NB4 (cell line): ENCODE results near the gene HOXC6.
A peak's percentile ranks its signal among the peaks of the same experiment; 100 is the strongest.

Source experiments
- DNase-seq: peaks from one replicate; pipeline ENCODE4 v3.0.0; 2010; ENCODE audit warnings: low read depth
- H3K4me3 ChIP-seq: one replicate; pipeline ENCODE4 v1.5.1; 2011; ENCODE audit warnings: mild to moderate bottlenecking, low read depth, low read length, moderate library complexity
- MYC ChIP-seq: IDR thresholded peaks from 2 replicates; pipeline ENCODE4 v1.6.1; 2011; ENCODE audit warnings: low read depth, low read length
- POLR2A ChIP-seq: IDR thresholded peaks from 2 replicates; pipeline ENCODE4 v1.6.1; 2011; ENCODE audit warnings: mild to moderate bottlenecking; ENCODE audit not compliant: insufficient read length; ENCODE audit errors: extremely low read depth
- TF ChIP-seq, protein P1 (sequence below): IDR thresholded peaks from 2 replicates; pipeline ENCODE4 v1.6.1; 2011; ENCODE audit warnings: low read depth, low read length
- TF ChIP-seq, protein P2 (sequence below): IDR thresholded peaks from one replicate; pipeline ENCODE4 v1.5.1; 2012; ENCODE audit warnings: low read depth, low read length

HOXC6 gene

DNA sequence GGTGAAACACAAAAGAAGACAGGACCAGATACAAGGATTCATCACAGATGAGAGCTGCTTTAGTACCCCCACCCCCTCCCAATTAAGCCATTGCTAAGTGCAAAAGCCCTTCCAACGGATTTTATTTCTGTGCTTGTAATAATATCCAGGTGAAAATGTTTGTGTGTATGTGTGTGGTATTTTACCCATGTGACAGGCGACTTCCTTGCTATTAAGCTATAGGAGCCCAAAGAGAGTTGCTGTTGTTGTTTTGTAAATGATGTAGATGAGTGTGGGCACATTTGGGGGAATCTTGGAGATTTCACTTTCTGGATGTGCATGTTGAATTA lies 22.2 kb downstream of the HOXC6 start:
- H3K4me3 ChIP-seq, result no peak overlapping the region
- DNase-seq, result no peak
- TF ChIP-seq, protein P1, sequence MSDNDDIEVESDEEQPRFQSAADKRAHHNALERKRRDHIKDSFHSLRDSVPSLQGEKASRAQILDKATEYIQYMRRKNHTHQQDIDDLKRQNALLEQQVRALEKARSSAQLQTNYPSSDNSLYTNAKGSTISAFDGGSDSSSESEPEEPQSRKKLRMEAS, result no peak
- no peak for TF ChIP-seq POLR2A
- TF ChIP-seq, protein P2, sequence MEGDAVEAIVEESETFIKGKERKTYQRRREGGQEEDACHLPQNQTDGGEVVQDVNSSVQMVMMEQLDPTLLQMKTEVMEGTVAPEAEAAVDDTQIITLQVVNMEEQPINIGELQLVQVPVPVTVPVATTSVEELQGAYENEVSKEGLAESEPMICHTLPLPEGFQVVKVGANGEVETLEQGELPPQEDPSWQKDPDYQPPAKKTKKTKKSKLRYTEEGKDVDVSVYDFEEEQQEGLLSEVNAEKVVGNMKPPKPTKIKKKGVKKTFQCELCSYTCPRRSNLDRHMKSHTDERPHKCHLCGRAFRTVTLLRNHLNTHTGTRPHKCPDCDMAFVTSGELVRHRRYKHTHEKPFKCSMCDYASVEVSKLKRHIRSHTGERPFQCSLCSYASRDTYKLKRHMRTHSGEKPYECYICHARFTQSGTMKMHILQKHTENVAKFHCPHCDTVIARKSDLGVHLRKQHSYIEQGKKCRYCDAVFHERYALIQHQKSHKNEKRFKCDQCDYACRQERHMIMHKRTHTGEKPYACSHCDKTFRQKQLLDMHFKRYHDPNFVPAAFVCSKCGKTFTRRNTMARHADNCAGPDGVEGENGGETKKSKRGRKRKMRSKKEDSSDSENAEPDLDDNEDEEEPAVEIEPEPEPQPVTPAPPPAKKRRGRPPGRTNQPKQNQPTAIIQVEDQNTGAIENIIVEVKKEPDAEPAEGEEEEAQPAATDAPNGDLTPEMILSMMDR, result no peak
- TF ChIP-seq MYC, result no peak

DNA sequence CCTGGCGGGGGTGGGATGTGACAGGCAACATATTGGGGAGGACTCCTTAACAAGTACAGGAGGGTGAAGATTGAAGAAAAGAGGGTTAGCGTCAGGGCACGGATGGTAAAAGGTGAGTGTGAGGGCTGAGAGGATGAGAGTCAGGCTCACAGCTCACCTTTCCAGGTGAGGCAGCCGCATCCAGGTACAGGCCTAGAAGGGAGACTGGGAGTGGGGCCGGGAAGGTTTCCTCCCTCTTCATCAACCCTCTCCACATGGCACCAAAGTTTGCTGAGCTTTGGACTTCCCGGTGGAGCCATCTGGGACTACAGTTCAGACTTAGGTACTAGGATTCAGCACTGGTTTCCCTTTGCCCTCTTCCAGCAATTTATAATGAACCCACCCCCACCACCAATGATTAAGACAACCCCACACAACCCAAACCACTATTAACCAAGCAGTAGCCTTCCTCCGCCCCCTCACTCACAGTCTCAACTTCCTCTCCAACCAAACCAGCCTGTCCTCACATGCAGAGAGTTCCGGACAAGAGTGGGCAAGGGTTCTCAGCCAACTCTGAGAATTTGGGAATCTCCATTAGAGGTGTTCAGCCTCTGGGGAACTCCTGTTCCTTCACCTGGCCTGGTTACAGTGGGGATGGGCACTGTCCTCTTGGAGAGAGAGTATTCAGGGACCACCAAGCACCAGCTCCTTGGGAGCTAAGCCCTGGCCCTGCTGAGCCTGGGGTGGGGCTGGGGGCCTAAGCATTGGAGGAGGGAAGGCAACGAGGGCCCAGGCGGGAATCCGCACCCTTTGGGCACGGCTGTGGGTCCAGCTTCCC lies 23.0 kb downstream of the HOXC6 start:
- peak; percentile 44 for DNase-seq
- no peak overlapping the region for H3K4me3 ChIP-seq
- TF ChIP-seq MYC, result no peak

DNA sequence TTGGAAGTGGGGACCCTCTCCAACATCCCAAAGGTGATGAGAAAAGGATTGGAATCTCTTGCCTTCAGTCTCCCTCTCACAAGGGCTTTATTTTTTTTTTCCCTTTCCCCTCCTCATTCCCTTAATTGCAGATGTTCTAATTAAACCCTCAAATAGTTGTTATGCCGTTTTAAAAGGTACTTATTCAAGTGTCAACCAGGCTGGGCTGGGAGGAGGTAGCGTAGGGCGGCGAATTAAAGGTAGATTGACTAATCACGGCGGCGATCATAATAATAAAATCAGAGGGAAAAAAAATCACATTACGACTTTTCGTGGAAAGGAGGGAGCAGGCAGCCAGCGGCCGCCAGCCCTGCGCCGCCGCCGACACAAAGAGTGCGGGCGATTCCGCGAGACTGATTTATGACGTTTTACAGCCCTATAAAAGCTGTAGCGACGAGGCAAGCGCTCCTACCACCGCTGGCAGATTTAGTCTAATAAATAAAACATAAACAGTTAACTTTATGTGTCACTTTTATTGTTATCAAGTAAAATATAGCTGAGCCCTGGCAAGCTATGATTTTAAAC lies 23.7 kb downstream of the HOXC6 start:
- no peak overlapping the region for H3K4me3 ChIP-seq
- TF ChIP-seq MYC (no peak), POLR2A (no peak)
- TF ChIP-seq, protein P2, result no peak
- TF ChIP-seq, protein P1, result no peak
- no peak for DNase-seq

DNA sequence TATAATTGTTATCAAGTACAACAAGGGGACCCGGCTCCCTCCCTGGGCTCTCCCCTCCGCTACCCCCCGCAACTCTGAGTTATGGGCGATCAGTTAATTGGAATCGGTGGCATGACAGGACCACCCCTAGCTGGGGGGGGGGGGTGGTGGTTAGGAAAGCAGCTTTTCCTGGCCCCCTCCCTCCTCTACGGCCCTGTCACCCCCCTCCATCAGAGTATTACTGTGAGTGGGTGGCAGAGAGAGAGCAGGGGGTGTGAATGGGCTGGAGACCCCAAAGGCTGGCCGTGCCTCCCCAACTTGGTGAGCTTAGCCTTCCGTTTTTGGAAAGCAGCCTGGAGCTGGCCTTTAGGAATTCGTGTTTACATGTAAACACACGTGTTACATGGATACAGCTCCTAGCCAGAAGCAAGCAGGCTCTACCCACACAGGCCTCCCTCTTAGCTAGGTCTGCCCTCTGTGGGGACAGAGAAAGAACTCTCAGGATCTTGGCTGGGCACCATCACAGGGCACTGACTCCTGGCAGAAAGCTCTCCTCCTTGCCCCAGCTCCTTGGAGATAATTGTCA lies 24.3 kb downstream of the HOXC6 start:
- no peak for DNase-seq
- no peak overlapping the region for H3K4me3 ChIP-seq
- TF ChIP-seq, protein P1, result no peak
- TF ChIP-seq MYC, result no peak
- TF ChIP-seq, protein P2, result no peak

DNA sequence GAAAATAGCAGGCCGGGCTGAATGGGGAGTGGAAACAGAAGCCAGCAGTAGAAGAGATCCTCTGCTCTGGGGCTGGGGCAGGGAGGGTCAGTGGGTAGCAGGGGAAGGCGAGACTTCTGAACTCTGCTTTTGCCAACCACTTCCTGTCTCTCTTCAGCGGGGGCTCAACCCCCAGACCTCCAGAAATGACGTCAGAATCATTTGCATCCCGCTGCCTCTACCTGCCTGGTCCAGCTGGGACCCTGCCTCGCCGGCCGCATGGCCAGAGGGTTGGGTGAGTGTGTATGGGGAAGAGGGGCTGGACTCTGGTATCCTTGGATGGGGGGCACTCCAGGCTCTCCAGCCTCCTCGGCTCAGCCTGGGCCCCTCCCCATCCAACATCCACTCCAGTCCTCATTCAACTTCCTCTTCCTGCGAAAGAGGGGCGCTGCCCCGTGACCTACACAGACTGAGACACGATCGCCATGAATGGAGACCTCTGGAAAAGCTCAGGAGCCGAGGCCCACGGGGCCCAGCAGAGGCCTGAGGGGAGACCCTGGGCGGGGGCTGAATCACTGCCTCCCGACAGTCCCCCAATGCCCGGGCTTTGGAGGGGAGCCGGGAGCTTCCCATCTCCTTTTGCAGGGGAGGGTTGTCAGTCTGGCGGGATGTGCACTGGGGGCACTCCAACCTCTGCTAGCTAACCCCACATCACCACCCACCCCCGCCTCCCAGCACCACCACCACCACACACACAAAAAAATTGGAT lies 24.9 kb downstream of the HOXC6 start:
- TF ChIP-seq, protein P1, result no peak
- TF ChIP-seq POLR2A (no peak), MYC (no peak)
- TF ChIP-seq, protein P2, result no peak
- no peak overlapping the region for H3K4me3 ChIP-seq
- peak; percentile 25 for DNase-seq
